SIG-M5 (cell line): ENCODE data around the gene MCFD2.

Experiments used
- DNase-seq: peaks from one replicate; lab custom pipeline; 2025; lab: John Stamatoyannopoulos, UW

Gene MCFD2

DNA sequence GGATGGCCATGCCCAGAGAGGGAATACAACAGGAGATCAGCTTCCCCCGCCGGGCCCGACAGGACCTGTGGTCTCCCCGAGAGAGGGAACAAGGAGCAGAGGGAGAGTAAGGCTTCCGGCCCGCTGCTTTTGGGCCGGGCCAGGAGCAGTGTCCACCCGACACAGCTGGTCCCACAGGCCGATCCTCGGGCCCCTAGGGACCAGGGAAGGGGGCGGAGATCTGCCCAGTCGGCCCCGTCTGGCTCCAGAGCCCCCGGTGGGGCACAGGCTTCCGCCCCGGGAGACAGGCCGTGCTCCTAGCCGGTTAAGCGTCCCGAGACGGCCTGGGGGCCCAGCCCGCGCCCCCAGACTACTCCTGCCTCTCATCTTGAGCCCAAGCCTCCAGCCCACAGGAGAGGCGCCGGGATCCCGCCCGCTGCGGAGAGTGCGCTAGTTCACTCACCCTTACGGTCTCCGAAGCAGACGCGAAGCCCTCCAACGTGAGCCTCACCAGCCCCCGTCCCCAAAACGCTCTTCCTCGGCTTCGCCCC lies at the start of gene MCFD2:
TSS of gene MCFD2 (minus strand) at position 526 of the 530 bp plus-strand sequence. CDS start 6,635 bp downstream, outside the sequence.
- no peak for DNase-seq

DNA sequence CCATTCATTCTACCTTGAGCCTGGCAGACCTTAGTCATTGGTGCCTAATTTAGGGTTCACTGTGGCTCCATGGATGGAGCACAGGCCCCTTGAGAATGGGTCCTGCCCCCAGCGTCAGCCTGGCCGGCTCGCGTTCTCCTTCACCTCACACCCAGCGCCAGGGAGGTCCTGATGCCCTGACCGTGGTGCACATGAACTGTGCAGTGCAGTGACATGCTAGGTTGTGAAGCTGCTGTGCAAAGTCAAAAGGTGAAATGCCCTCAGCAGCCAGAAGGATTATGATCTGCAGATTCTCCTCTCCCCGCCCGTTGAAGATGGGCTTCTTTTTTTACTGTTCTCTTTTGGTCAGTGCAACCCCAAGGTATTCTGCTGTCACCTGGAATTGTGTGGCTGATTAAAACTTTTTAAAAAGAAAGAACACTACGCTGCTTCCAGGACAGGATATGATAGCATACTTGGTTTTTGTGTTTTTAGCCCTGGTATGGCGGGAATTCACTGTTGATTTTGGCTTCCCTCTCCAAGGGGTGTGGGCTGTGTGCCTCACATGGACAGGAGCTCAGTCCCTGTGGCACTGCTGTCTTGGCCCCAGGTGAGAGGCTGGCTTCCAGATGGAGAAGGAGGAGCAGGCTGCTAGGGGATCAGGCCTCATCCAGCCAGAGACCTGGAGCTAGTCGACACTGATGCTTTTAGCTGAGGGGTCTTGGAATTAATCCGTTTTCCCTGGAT lies 49.4 kb upstream of the MCFD2 start:
- no peak for DNase-seq

DNA sequence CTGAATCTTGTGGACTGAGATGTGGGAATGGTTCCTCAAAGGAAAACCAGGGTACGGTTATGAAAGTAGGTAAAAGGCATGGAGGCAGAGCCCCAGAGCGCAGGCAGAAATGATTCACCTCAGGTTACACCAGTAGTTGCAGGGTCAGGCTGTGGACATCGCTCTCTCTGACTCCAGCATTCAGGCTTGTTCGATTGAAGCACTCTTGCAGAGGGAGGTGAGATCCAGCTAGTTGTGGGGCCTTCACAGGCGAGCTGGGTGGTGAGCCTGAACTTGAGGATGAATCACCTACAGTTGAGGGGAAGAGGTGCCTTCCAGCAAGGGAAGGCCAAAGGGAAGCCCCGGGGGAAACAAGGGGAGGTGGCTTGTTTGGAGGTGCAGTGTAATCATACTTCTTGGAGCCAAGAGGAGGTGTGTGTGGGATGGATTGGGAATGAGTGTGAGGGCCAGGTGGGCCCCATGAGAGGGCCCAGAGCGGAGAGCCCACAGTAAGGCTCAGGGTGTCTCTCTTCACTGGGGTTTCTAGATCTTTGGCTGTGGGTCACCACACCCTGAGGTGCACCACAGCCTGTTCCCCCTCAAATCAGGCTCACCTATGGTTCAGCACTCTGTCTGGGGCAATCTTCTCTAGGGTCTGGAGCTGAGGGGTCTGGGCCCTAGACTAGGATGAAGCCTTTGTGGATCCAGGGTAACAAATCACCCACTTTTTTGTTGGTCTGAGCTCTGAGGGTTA lies 48.5 kb upstream of the MCFD2 start:
- no peak for DNase-seq

DNA sequence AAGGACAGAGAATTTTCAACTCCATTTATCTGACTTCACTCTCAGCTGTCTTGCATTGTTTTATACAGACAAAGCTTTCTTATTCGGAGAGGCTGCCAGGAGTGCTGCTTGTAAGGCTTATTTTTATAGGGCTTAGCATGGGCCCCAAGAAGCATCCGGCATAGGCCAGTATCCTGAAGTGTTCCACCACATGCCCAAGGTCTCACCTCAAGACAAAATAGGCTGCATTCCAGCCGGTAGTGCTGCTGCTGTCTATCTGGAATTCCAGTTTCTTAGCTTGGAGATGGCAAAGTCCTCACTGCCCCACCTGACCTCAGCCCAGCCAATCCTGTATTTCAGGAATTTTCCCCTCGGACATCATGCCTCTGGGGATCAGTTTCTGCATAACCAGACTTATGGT lies 47.6 kb upstream of the MCFD2 start:
- DNase-seq = no peak

DNA sequence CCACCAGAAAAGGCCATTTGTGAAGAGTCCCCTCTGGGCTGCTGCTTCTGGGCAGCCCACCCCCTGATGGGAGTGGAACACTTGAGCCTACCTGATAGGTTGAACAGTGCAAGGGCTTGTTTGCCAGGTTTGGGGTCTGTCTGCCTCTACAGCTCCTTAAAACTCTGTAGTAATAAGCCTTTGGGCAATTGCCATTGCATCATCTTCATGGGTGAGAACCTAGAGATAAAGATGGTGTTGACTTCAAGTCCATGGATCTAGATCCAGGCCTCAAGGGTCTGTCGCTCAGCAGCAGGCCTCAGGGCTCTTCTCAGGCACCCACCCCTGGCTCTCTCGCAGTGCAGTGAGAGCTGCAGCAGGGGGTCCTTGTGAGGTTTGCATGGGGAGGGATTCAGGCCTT lies 47.1 kb upstream of the MCFD2 start:
- DNase-seq = no peak

DNA sequence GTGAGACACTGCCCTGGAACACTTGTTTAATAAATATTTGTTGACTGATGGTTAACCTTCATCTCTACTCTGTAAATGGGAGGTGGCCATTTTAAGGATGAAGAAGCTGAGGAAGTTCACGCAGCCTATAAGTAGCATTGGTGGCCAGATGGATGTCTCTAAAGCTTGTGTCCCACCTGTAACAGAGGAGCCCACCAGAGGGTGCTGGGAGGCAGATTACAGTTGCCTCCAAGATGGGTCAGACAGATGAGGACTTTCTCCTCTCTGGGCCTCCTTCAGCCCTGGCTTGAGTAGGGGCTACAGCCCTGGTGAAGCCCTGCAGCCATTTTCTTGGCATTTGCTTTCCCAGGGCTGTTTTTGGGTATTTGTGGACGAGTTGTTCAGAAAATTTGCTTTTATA lies 45.0 kb upstream of the MCFD2 start:
- no peak for DNase-seq

DNA sequence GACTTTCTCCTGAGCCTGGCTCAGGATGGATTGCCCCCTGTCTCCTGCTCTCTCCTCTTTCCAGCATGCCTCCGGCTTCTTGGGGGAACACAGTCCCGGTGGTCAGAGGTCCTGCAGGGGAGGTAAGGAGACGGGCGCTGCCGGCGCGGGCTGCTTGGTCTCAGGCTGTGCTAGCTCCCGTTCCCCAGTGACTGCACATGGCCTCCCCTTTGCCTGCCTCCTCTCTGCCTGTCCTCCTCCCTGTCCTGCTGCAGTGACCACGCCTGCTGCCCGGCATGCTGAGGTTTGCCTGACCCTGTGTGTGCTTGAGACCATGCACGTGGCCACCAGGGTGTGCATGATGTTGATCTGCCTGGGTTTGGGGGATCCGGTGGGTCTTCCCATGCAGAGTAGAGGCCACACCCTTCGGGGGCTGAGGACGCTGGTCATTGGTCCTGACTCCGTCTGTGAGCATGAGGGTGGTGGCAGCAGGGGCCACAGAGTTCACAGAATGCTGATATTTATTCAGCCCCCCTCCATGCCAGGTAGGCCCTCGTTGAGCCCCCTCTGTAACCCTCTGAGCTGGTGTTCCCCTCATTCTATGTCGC lies 42.9 kb upstream of the MCFD2 start:
- DNase-seq = no peak

DNA sequence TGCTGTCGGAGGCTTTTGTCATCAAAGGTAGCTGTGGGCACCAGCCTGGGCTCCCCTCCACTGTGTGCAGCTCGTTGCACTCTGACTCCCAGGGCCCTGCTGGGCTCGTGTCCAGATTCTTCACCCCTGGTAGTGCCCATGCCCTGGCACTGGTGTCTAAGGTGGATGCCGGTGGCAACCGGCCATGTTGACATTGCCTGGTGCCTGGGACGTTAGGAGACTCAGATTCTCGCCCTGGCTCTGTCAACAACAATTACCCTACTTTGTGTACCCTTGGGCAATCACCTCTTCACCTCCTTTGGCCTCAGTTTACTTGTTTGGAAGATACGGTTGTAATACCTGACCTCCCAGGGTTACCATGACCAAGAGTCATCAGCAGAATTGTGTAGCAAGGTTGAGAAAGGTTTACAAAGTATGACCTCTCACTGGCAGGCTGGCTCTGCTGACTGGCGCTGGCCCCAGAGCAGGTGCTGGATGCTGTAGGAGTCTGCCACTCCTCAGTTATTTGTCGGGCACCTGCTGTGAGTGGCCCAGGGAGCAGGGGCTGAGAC lies 41.5 kb upstream of the MCFD2 start:
- no peak for DNase-seq

DNA sequence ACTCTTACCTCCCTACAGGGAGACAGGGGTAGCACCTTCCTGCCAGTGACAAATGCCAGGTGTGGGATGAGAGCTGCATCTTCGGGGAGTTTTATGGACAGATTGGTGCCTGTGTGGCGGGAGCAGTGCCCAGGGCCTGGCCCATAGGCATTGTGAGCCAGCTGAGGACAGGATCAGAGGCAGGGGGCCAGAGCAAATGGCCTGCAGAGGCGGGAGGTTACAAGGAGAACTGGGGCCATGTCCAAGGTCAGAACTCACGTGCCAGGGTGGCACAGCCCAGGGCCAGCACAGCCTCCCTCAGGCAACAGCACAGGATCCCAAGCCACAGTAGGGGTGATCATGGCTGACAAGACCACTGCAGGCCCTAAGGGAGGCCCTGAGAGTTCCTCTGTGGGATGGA lies 40.2 kb upstream of the MCFD2 start:
- DNase-seq = no peak

DNA sequence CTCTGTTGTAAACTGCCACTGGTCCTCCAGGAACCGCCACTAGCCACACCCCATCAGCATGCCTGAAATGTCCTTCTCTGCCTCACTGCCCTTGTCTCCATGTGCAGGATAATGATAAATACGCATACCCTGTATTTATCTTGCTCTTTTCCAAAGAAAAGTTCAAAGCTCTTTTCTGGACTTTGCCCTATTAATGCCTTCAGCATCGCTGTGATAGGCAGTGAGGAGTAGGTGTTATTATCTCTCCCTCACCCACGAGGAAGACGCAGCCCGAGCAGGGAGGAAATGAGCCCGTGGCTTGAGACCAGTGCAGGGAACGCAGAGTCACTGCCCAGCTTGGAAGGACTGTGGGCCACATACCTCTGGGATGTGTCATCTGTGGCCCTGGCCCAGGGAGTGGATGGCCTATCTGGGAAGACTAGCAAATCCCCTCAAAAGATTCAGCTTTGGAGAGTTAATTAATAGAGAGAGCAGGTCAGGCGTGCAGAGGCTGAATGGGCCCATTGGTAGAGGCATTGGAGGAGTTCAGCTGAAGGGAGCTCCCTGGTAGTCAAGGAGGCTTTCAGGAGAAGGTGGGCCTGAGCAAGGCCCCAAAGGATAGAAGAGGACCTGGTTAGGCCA lies 39.5 kb upstream of the MCFD2 start:
- no peak for DNase-seq

DNA sequence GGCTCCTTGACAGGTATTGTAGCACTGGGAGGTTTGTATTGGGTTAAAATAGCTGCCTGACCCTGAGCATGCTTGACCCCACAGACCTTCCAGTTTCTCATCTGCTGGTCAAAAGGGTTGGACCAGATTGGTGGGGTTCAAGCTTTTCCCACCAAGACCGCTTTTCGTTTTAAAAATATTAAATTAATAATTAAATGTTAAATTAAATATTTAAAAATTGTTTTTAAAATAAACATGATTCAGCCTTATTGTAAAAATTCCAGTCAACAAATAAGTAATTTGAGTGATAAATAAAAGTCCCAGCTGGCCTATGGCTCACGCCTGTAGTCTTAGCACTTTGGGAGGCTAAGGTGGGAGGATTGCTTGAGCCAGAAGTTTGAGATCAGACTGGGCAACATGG lies 36.6 kb upstream of the MCFD2 start:
- DNase-seq = no peak

DNA sequence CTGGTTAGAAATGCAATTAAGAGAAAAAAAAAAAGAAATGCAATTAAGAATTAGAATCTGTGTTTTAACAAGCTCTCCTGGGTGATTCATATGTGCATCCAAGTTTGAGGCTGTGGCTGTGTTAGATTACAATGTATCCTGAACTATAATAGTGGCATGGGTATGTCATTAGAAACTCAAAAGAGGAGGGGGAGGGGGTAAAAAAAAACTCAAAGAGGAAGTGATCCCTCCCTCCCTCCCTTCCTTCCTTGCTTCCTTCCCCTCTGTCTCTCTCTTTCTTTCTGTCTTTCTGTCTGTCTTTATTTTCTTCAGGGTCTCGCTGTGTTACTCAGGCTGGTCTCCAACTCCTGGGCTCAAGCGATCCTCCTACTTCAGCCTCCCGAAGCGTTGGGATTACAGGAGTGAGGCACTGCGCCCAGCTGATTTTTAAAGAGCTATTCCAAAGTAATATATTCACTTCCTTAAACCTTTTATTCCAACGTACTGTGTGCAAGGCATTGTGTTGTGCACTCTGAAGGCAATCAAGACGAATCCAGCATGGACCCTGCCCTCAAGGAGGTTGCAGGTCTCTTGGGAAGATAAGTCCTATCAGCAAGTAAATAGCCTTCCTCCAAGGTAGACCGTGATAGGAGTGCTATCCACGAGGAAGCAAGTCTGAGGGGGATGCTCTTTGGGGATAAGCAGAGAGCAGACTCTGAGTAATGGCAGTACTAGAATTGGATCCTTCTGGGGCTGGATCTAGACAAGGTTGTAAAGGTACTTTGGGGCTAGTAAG lies 35.9 kb upstream of the MCFD2 start:
- no peak for DNase-seq

DNA sequence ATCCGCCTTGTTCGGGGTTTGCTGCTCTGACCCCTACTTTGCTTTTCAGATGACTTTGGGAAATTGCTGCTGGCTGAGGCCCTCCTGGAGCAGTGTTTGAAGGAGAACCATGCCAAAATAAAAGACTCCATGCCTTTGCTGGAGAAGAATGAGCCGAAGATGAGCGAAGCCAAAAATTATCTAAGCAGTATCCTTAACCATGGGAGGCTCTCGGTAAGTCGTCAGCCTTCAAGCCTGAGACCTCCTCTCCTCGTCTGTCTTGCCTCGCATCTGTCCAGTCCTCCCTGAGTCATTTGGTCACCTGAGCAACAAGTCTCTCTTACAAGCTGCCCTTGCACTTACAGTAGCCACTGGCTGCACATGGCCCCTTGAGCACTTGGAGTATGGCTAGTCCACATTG lies 34.7 kb upstream of the MCFD2 start:
- no peak for DNase-seq

DNA sequence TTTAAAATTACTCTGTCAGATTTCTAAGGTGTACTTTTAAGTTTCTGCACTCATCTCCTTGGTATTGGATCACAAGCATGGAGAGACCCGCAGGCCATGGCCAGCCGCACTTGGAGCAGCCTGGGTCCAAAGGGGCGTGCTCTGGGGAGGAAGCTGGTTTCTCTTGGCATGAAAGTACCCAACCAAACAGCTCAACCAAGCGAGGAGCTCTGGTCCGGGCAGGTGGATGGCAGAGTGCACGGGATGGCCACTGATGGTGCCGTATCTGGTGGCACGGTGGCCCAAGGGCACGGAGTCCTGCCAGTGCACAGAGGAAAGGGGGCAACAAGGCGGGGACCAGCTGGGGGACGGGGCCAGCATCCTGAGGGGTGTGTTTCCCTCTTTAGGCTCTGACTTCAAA lies 32.2 kb upstream of the MCFD2 start:
- DNase-seq = no peak

DNA sequence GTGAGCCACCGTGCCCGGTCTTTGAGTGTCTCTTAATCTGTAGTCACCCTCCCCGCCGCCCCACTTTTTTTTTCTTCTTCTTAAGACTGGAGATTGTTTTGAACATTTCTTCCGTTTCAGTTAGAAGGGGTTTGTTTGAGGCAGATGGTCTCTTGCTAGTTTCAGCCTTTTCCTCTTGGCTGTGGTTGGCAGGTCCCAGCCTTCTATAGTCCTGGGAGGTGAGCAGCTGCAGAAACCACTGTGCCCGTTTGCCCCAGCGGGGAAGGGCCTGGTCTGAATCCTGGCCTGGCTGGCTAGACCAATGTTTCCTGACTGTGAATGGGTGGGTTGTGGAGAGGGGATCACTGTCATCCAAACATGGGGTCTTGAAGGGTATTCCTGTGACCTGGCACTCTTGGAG lies 30.1 kb upstream of the MCFD2 start:
- no peak for DNase-seq

DNA sequence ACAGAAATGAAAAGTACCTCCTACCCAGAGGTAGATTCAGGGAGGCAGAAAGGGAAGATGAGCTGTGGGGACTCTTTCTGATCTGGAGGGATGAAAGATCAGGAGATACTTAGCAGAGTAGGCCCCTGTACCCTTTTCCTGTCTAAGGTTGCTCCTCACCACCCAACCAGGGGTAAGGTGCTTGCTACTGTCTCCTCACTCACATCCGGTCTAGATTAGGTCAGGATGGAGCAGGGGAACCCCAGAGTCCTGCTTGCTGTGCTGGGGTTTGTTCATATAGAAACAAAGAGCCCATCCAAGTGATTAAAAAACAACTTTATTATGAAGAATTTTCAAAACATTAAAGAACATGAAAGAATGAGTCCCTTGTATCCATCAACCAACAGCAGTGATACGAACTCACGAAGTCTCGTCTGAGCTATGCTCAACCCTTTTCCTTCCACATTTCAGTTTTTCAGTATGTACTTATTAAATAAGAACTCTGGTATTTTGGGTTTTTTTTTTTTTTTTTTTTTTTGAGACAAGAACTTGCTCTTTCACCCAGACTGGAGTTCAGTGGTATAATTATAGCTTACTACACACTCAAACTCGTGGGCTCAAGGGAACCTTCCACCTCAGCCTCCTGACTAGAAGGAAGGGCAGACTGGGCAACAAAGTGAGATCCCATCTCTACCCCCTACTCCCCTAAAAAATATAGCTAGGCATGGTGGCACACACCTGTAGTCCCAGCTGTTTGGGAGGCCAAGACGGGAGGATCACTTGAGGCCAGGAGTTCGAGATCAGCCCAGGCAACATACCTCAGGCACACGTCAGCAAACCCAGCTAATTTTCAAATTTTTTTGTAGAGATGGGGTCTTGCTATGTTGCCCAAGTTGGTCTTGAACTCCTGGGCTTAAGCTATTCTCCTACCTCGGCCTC lies 28.5 kb upstream of the MCFD2 start:
- no peak for DNase-seq

DNA sequence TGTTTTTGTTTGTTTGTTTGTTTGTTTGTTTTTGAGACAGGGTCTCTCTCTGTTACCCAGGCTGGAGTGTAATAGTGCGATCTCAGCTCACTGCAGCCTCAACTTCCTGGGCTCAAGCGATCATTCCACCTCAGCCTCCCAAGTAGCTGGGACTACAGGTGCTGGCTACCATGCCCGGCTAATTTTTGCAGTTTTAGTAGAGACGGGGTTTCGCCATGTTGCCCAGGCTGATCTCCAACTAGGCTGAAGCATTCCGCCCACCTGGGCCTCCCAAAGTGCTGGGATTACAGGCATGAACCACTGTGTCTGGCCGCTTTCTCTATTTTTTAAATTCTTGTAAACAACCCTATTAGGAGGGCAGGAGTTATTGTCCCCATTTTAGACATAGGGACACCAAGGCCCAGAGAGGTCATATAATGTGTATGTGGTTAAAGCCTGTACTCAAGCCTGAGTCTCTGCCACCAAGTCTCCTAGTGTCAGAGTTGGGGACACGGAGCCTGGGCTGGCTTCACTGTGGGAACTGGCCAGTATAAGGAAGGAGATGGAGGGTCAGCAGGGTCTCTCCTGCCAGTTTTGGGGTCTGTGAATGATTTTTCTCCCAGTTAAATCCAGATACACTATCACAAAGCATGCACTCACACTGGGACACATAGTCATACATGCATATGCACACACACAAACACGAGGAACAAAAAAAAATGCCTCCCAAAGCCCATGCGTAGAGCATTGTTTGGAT lies 27.5 kb upstream of the MCFD2 start:
- DNase-seq = no peak

DNA sequence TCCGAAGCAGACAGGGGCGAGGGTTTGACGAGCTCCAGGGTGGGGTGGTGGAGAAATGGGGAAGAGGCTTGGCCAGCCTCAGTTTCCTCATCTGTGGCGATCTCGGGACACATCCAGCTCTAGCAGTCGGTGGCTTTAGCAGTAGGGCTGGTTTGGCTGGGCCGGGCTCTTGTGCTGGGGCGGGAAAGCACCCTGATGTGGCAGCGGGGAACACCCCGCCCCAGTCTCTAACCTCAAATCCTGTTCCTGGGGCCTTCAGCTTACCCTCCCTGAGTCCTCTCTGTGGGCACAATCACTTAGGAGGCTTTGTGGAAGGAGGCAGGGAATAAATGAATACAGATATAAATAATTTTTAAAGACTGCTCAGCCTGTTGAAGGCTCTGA lies 26.5 kb upstream of the MCFD2 start:
- DNase-seq = no peak

DNA sequence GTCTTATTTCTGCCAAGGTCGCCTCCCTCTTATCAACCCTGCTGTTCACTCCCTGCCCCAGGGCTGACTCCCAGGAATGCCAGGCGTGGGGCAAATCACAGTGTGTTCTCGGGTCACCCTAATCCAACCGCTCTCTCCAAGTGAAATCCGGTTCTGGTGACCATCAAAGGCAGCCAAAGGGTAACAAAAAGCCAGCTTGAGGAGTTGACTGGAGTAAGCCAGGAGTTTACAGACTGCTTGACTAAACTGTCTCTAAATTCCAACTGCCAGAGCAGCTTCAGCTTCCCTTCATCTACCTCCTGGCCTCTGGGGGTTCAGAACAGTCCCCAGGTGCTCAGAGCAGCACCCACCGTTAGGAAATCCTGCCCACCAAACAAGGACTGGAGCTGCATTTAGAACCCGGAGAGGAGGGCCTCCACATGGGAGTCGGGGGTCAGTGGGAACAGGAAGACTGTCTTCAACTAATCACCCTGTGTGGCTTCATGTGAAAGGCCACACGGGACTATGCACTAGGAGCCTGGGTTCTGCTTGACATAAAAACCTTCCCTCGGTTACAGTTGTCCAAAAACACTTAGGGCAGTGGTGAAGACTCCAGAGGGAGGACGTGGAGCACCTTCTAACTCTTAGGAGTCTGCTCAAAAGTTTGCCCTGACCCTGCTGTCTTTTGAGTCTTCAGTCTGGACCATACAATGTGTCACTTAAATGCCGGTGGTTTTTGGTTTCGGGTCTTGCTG lies 24.2 kb upstream of the MCFD2 start:
- DNase-seq = no peak
